Lung (tissue), 12 donors: ENCODE results near the gene ERAP2. TPM values are rescaled to one million over a fixed set of nuclear protein-coding genes. Genes with fewer than 3 reads are reported as not detected.

Source experiments
- ATAC-seq: fragments of 200-7000 bp; cut with Tn5 transposase; one replicate; pipeline ENCODE4 v1.9.1; 2020; ENCODE audit warnings: moderate number of reproducible peaks; ENCODE audit not compliant: insufficient read depth, low FRiP score
- DNase-seq, 3 donors: peaks; one replicate each; pipeline ENCODE4 v3.0.0-alpha.2; 2013 to 2017
- H3K27ac ChIP-seq, 2 donors: one replicate each; pipeline ENCODE4 v1.5.1; 2013; ENCODE audit warnings: mild to moderate bottlenecking in 2 of 2, moderate library complexity in 2 of 2, control low read depth in 1 of 2, inconsistent platforms in 1 of 2, low read depth in 1 of 2, low read length in 1 of 2
- H3K27me3 ChIP-seq, 3 donors: one replicate each; pipeline ENCODE4 v1.5.1; 2013; ENCODE audit warnings: low read length in 2 of 3; ENCODE audit not compliant: control insufficient read depth in 3 of 3, insufficient read depth in 3 of 3
- H3K36me3 ChIP-seq, 4 donors: one replicate each; pipeline ENCODE4 v1.5.1; 2013; ENCODE audit warnings: low read length in 4 of 4, mild to moderate bottlenecking in 1 of 4, moderate library complexity in 1 of 4; ENCODE audit not compliant: control insufficient read depth in 4 of 4, insufficient read depth in 4 of 4
- H3K4me1 ChIP-seq, 5 donors: one replicate each; pipeline ENCODE4 v1.5.1; 2013; ENCODE audit warnings: low read length in 5 of 5, mild to moderate bottlenecking in 2 of 5, moderate library complexity in 1 of 5; ENCODE audit not compliant: control insufficient read depth in 5 of 5, insufficient read depth in 5 of 5
- H3K4me3 ChIP-seq: one replicate; pipeline ENCODE4 v1.5.1; 2013; ENCODE audit warnings: mild to moderate bottlenecking, control low read depth, moderate library complexity
- H3K9ac ChIP-seq, 2 donors: one replicate each; pipeline ENCODE4 v1.5.1; 2013; ENCODE audit warnings: low read length in 2 of 2, control low read depth in 1 of 2; ENCODE audit not compliant: insufficient read depth in 1 of 2
- H3K9me3 ChIP-seq, 4 donors: one replicate each; pipeline ENCODE4 v1.5.1; 2013; ENCODE audit warnings: low read length in 3 of 4, mild to moderate bottlenecking in 1 of 4, moderate library complexity in 1 of 4; ENCODE audit not compliant: control insufficient read depth in 4 of 4, insufficient read depth in 3 of 4
- CTCF ChIP-seq: IDR thresholded peaks from 2 replicates; pipeline ENCODE4 v1.5.1; 2012; ENCODE audit warnings: mild to moderate bottlenecking; ENCODE audit errors: control extremely low read depth, extremely low read depth
- WGBS, 2 donors: extraction: QIAGEN DNeasy Blood & Tissue Kit; methylation state at CpG; one replicate each; pipeline ENCODE4 v1.1.7; 2013; 5-methylcytosine and 5-hydroxymethylcytosine counted together
- polyA plus RNA-seq, 2 donors: library from polyadenylated mRNA; stranded (reverse); fragments of 200-250 nt; gene quantifications; one replicate each; pipeline ENCODE4 v1.2.1, GENCODE V29; 2013
- total RNA-seq, 2 donors: library from RNA; depleted of rRNA in 1 of 2; stranded (reverse); fragments of >200 nt in 1 of 2; gene quantifications; one replicate each; pipeline ENCODE4 v1.2.1, GENCODE V29; 2014 to 2021
- donor health status: control.
- donor health status: control.
- donor health status: Bipolar disorder and iron deficiency.
- donor health status: healthy.
- donor health status: DM: yes; HTN: yes; CAD: no.

The ERAP2 gene
- total and polyA plus RNA-seq, 4 donors: 2.8 to 19.8 (median 8.2) TPM

- Histone ChIP-seq H3K4me3 (no peak overlapping the region), H3K36me3 (peaks cover 0 to under 1% (median 0%) of the 10 kb centered on the region in 4 donors), H3K27ac (no peak overlapping the region), H3K9me3 (no peaks in the 10 kb centered on the region), H3K27me3 (no peaks in the 10 kb centered on the region), H3K4me1 (peaks cover 0 to 20% (median 3%) of the 10 kb centered on the region in 5 donors), H3K9ac (no peak overlapping the region)
- WGBS, 2 donors: 51 to 62% methylated on average over 1 of the region's 1 CpG
- ATAC-seq (no peak), DNase-seq (no peak)
- TF ChIP-seq CTCF: no peak
Observed at GRCh38 chr5:96961053-96961452, 84.8 kb downstream of the ERAP2 start.

- Histone ChIP-seq H3K4me1 (peaks cover 0 to 20% (median 3%) of the 10 kb centered on the region in 5 donors), H3K27me3 (no peaks in the 10 kb centered on the region), H3K9ac (no peak overlapping the region), H3K9me3 (no peaks in the 10 kb centered on the region), H3K27ac (no peak overlapping the region), H3K4me3 (no peak overlapping the region), H3K36me3 (peaks cover 0 to 2% (median 0%) of the 10 kb centered on the region in 4 donors)
- TF ChIP-seq CTCF: no peak
- WGBS, 2 donors: 59 to 77% methylated on average over 4 of the region's 4 CpGs
- DNase-seq (no peak), ATAC-seq (no peak)
Observed at GRCh38 chr5:96962540-96962991, 86.3 kb downstream of the ERAP2 start.

GRCh38 chr5:96963267-96963666, 87.0 kb downstream of the ERAP2 start:
- H3K27ac ChIP-seq: peak overlapping the region; percentile 33 to 64
- WGBS, 2 donors: 13 to 24% methylated on average over 3 of the region's 3 CpGs
- H3K4me1 ChIP-seq: peaks cover 0 to 17% (median 7%) of the 10 kb centered on the region in 5 donors
- ATAC-seq (no peak), DNase-seq (peak; percentile 19 to 78 (median 40))
- no peak overlapping the region for H3K4me3 ChIP-seq
- H3K36me3 ChIP-seq: peaks cover 0 to 2% (median 0%) of the 10 kb centered on the region in 4 donors
- no peak for TF ChIP-seq CTCF
- H3K27me3 ChIP-seq: no peaks in the 10 kb centered on the region
- no peak overlapping the region for H3K9ac ChIP-seq
- no peaks in the 10 kb centered on the region for H3K9me3 ChIP-seq

- H3K36me3 ChIP-seq: peaks cover 0 to 2% (median 0%) of the 10 kb centered on the region in 4 donors
- no peaks in the 10 kb centered on the region for H3K27me3 ChIP-seq
- ATAC-seq (no peak), DNase-seq (no peak)
- H3K4me3 ChIP-seq: no peak overlapping the region
- H3K27ac ChIP-seq: no peak overlapping the region
- peaks cover 0 to 21% (median 17%) of the 10 kb centered on the region in 5 donors for H3K4me1 ChIP-seq
- no peak for TF ChIP-seq CTCF
- H3K9me3 ChIP-seq: no peaks in the 10 kb centered on the region
- H3K9ac ChIP-seq: no peak overlapping the region
- WGBS, 2 donors: 92 to 93% methylated on average over 4 of the region's 4 CpGs
Observed at GRCh38 chr5:96966801-96967200, 90.5 kb downstream of the ERAP2 start.
